ENCODE results near the gene FRYL.

GRCh38 chr4:48709901-48710300 lies 70.2 kb downstream of the FRYL start:
- TF ChIP-seq EZH2phosphoT487 (IDR thresholded peaks at IDR 0.05; ENCODE audit: borderline replicate concordance) = no peak
- TF ChIP-seq, protein P1, sequence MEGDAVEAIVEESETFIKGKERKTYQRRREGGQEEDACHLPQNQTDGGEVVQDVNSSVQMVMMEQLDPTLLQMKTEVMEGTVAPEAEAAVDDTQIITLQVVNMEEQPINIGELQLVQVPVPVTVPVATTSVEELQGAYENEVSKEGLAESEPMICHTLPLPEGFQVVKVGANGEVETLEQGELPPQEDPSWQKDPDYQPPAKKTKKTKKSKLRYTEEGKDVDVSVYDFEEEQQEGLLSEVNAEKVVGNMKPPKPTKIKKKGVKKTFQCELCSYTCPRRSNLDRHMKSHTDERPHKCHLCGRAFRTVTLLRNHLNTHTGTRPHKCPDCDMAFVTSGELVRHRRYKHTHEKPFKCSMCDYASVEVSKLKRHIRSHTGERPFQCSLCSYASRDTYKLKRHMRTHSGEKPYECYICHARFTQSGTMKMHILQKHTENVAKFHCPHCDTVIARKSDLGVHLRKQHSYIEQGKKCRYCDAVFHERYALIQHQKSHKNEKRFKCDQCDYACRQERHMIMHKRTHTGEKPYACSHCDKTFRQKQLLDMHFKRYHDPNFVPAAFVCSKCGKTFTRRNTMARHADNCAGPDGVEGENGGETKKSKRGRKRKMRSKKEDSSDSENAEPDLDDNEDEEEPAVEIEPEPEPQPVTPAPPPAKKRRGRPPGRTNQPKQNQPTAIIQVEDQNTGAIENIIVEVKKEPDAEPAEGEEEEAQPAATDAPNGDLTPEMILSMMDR (conservative IDR thresholded peaks at IDR 0.05; ENCODE audit: low read length) = no peak

All from Loucy (cell line).